HG03558 (cell line): ENCODE data around the gene DVL2.

Experiments used
- ATAC-seq: cut with Tn5 transposase; IDR thresholded peaks from one replicate; pipeline ENCODE4 v1.9.1; 2021; ENCODE audit warnings: moderate number of reproducible peaks; ENCODE audit not compliant: unreplicated experiment; ENCODE audit errors: extremely low read depth

The DVL2 gene

DNA sequence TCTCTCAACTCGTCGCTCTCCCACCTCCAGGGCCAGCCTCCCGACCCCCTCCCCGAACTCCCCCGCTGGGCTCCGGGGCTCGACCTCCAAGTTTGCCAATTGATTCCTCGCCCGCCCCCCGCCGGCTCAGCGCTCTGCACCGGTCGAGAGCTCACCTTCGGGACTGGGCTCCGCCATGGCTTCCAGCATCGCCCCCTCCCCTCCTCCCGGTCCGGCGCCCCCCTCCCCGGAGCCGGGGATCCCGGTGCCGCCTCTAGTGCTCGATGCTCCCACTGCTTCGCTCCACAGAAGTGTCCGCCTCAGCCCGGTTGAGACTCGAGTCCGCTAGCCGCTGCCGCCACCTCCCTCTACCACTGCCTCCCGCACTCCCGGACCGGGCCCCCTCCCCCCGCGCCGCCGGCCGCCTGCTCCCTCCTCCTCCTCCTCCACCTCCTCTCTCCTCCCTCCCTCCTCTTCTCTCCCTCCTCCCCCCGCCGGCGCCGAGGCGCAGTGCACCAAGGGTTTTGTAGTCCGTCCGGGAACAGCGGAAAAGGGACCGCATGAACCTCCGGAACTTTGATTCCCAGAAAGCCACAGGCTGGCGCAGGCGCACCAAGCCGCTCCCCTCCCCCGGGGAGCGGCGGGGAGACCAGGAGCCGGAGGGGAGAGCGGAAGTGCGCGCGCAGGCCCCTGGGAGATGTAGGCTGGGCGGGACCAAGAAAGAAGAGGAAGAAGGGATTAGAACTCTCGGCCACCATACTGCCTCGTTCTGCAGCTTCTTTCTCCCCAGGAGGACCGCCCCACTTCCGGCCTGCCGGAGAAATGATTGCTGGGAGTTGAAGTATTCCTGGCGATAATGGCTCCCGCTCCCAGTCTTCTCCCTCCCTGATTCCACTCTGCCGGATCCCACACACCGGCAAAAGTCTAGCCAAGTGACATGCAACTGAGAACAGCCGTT, 5.0 kb upstream of the DVL2 start, which contains the start of gene PHF23:
PHF23 (minus strand) TSS at position 367 of the 937 bp plus-strand sequence; CDS start at position 189, 178 bp downstream.
- no peak for ATAC-seq

DNA sequence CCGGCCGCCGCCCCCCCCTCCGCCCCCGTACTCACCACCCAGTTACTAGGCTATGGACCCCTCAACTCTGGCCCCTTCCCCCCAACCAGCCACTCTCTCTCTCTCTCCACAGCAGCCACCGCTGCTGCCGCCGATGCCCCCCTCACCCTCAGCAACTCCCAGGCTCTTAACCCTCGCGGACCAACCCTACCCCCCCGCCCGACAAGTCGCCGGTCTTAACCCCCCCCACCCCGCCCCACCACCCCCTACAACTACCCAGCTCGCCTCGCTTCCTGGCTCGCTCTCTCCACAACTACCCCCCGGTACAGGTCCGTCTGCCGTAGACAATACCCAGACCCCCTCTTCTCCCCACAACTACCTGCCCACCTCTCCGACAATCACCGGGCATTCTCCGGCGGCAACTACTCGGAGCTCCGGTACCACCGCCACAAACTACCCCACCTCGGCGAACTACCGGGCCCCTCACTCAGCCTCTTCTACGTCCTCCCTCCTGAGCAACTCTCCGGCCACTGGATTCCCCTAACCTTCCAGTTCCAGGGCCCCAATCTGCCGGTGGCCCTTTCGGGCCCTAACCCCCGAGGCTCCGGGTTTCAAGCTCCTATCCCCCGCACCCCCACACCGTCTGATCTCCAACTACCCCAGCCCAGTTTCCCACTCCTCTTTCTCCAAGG, 4.2 kb upstream of the DVL2 start:
- no peak for ATAC-seq

GRCh38 chr17:7237761-7238419, 3.6 kb upstream of the DVL2 start:
- no peak for ATAC-seq

GRCh38 chr17:7237266-7237760, 3.0 kb upstream of the DVL2 start:
- no peak for ATAC-seq

DNA sequence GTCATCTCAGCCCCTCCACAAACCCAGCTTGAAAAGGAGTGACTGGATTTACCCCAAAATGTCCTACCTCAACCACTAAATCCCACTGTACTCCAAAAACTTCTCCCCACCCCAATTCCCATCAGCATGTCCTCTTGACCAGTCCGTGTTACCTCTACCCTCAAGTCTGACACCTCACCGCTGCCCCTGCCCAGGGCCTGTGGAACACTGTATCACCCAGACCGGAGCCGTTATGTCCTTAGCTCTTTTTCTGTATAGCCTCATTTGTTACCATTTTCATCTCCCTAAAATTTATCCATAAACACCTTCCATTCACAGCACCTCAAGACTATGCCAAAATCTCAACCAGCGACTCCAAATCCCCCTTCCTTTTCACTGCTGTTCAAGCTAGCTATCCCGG, 2.5 kb upstream of the DVL2 start:
- no peak for ATAC-seq

- no peak for ATAC-seq
Observed at GRCh38 chr17:7235693-7236665, 1.7 kb upstream of the DVL2 start.

DNA sequence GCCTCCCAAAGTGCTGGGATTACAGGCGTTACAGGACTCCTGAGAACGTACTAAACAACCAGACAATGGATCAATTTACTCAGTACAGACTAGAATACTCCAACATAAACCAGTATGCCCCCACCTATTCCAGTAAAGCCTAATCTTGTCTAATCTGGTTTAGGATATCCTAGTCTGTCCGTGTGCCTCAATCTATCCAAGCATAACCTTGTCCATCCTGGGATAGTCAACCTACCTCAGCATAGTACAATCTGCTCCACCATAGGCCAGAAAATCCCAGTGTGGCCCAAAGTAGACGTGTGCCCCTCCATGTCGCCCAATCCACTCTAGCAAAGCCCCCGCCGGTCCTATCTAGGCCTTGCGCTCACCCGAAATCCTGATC, 625 bp downstream of the DVL2 start:
- no peak for ATAC-seq

DNA sequence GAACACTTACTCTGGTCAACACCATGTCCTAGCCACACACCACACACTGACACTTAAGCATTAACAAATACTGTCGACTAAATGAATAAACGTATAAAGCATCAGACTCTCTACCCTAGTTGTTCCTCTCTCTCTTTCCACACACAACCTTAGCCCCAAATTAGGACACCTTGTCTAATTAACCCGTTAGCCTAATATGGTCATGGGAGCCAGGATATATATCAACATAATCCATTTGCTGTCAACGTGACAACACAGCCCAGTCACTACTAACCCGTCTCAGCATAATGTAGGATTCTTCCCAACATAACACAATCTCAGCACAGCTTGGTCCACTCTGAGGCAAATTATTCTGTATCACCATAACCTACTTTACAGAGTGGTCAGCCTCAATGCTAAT, 2.2 kb downstream of the DVL2 start:
- ATAC-seq = no peak

DNA sequence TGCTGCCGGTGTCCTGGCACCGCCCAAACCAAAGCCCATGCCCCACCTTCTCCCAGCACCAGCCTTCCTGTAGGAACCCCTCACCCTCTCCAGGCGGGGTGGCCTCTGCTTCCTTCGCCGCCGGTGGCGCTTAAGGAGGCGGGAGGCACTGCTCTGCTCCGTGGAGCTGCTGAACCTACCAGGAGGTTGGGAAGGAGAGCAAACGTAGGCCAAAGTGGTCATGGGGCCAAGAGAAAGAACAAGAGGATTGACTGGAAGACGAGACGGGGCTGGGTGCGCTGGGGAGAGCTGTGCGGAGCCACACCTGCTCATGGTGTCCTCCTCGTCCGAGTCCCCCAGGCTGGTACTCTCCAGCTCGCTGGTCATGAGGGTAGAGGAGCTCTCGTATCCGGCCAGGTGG, 4.8 kb downstream of the DVL2 start:
- ATAC-seq = no peak

DNA sequence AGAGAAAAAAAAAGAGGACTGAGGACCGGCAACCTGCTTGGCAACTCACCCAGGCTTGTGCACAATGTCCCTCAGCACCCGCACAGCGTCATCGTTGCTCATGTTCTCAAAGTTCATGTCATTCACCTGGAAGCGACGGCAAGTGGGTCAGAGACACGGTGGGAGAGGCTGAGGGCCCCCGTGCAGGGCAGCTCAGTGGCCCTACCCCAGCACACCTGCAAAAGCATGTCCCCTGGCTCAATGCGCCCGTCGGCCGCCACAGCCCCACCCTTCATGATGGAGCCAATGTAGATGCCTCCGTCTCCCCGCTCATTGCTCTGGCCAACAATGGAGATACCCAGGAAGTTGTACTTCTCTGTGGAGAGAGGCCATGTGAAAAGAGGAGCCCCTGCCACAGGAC, 5.4 kb downstream of the DVL2 start:
- ATAC-seq = no peak

DNA sequence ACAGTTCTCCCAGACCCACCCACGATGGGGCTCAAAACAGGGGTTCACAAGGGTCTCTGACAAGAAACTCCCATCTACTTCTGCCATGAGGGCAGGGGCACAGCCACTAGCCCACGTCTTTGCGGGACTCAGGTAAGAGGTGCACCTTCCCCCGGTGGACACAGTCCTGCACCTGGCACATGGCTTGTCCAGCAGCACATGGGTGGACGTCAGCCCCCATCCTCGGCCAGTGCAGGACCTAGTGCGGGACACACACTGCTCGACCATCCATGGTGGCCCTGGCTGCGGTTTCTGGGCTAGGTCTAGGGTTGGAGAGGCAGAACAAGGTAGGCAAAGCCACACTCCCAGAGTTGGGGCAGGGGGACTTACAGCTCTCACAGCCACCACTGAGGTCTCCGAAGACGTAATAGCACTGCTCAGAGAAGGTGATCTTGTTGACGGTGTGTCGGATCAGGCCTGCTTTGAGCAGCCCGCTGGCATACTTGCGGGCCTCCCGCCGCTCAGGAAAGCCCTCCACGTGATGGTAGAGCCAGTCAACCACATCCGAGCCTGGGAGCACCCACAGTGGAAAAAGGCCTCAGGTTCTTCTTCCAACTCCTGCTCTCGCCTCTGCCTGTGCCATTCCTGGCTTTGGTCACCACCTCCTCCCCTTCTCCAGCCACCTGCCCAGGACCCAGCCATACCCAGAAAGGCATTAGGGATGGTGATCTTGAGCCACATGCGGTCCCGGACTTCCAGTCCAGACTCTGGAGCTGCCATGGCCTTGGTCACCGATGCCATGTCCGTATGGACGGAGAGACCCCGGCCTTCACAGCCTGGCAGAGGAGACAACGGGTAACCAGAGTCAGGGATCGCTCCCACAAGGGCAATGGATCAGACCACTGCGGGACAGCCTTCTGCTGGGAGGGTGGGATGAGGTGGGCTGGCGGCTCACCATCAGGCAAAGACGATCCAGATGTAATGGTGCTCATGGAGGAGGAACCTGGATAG, 7.3 kb downstream of the DVL2 start:
- no peak for ATAC-seq

- ATAC-seq = no peak
Observed at GRCh38 chr17:7225711-7226331, 8.5 kb downstream of the DVL2 start.

GRCh38 chr17:7224661-7225111, 9.6 kb downstream of the DVL2 start:
- no peak for ATAC-seq

DNA sequence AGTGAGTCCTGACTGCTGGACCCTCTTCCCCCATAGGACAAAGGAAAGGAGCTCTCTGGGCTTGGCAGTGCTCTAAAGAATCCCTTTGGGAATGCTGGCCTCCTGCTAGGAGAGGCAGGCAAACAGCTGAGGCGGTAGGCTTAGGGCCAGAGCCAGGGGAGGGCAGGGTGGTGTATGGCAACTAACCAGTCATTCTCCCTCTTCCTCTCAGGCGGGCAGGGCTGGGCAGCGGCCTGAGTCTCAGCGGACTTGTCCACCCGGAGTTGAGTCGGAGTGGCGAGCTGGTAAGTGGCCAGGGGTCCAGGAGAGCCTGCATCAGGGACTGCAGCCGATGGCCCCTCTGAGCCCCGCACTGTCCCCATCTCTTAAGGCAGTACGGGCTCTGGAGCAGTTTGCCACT, 10.2 kb downstream of the DVL2 start:
- no peak for ATAC-seq

DNA sequence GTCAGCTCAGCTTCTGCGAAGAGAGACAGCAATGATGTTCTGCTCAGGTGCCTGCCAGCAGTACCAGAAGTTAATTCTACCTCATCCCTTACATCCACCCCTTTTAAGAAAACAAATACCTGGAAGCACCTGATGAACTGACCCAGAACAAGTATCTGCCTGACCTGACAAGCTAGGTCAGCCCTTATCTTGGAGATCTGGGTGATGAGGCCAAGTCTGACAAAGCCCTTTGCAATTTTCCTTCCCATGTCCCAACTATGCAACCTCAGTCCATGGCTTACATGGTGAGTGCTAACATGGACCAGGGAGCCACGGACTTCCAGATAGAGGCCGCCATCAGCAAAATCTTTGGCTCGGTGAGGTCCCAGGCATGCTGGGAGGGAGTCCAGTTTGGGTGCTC, 10.9 kb downstream of the DVL2 start:
- no peak for ATAC-seq

GRCh38 chr17:7222972-7223292, 11.4 kb downstream of the DVL2 start:
- no peak for ATAC-seq

GRCh38 chr17:7222093-7222971, 12.0 kb downstream of the DVL2 start:
- no peak for ATAC-seq
